ENCODE results near the gene DAGLA. TPM values are rescaled to one million over a fixed set of nuclear protein-coding genes. Genes with fewer than 3 reads are reported as not detected.

DAGLA gene
- total and polyA plus RNA-seq, 10 donors = 0.27 to 5.0 (median 3.3) TPM

- Histone ChIP-seq H3K27ac (no peak overlapping the region), H3K4me1 (no peaks in the 10 kb centered on the region), H3K36me3 (no peaks in the 10 kb centered on the region), H3K4me3 (no peak overlapping the region), H3K9me3 (no peaks in the 10 kb centered on the region), H3K27me3 (replicated peaks in 1 of 7) (peaks cover 0 to 43% (median 0%) of the 10 kb centered on the region in 7 donors)
- TF ChIP-seq, protein P1, sequence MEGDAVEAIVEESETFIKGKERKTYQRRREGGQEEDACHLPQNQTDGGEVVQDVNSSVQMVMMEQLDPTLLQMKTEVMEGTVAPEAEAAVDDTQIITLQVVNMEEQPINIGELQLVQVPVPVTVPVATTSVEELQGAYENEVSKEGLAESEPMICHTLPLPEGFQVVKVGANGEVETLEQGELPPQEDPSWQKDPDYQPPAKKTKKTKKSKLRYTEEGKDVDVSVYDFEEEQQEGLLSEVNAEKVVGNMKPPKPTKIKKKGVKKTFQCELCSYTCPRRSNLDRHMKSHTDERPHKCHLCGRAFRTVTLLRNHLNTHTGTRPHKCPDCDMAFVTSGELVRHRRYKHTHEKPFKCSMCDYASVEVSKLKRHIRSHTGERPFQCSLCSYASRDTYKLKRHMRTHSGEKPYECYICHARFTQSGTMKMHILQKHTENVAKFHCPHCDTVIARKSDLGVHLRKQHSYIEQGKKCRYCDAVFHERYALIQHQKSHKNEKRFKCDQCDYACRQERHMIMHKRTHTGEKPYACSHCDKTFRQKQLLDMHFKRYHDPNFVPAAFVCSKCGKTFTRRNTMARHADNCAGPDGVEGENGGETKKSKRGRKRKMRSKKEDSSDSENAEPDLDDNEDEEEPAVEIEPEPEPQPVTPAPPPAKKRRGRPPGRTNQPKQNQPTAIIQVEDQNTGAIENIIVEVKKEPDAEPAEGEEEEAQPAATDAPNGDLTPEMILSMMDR (IDR thresholded peaks at IDR 0.05 in 8 of 11, conservative IDR thresholded peaks at IDR 0.05 in 3 of 11) = no peak
- TF ChIP-seq POLR2AphosphoS5 (IDR thresholded peaks at IDR 0.05) (no peak), POLR2A (IDR thresholded peaks at IDR 0.05) (no peak)
- WGBS, 5 donors = 38 to 45% (median 44%) methylated on average over 15 of the region's 15 CpGs
- intact Hi-C loops (cut with DNase I; ENCODE audit: low total_unique reads) = no loop called here
- DNase-seq = no peak
Measured at GRCh38 chr11:61762798-61763197, 82.6 kb downstream of the DAGLA start.

DNA sequence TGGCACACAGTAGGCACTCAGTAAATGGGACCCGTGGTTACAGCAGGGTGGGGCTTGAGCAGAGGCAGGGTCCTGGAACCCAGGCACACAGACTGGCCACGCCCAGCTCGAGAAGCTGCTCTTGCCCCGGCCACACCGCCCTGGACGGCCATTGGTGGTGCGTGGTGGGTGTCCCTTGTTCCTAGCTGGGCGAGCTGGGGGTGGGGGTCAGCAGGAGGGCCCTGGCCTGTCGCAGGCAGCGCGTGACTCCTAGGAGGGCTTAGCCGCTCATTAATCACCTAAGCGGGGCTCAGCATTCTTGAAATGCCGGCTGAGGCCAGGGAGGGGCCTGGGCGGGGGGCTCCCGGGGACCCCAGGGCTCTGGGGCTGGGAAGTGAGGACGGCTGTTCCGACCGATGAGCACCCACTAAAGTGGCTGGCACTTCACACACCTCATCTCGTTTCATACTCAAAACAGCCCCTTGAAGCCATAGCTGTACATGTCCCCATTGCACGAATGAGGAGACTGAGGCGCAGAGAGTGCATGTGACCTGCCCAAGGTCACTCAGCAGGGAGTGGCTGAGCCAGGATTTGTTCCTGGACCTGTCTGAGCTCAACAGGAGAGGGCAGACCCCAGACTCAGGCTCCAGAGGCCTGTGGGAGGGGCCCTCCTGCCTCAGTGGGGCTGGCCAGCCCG, 83.9 kb downstream of the DAGLA start:
- peaks cover 0 to 43% (median 0%) of the 10 kb centered on the region in 7 donors for H3K27me3 ChIP-seq (replicated peaks in 1 of 7)
- TF ChIP-seq, protein P1 (IDR thresholded peaks at IDR 0.05 in 8 of 11, conservative IDR thresholded peaks at IDR 0.05 in 3 of 11) = no peak
- TF ChIP-seq POLR2A (IDR thresholded peaks at IDR 0.05) = no peak
- no peak for TF ChIP-seq POLR2AphosphoS5 (IDR thresholded peaks at IDR 0.05)
- no peak overlapping the region for H3K4me3 ChIP-seq
- no peaks in the 10 kb centered on the region for H3K4me1 ChIP-seq
- intact Hi-C loops (cut with DNase I; ENCODE audit: low total_unique reads) = no loop called here
- H3K36me3 ChIP-seq = no peaks in the 10 kb centered on the region
- 71 to 88% (median 81%) methylated on average over 14 to 23 of the region's 23 CpGs for WGBS, 5 donors
- H3K27ac ChIP-seq = no peak overlapping the region
- no peak for DNase-seq
- H3K9me3 ChIP-seq = no peaks in the 10 kb centered on the region

DNA sequence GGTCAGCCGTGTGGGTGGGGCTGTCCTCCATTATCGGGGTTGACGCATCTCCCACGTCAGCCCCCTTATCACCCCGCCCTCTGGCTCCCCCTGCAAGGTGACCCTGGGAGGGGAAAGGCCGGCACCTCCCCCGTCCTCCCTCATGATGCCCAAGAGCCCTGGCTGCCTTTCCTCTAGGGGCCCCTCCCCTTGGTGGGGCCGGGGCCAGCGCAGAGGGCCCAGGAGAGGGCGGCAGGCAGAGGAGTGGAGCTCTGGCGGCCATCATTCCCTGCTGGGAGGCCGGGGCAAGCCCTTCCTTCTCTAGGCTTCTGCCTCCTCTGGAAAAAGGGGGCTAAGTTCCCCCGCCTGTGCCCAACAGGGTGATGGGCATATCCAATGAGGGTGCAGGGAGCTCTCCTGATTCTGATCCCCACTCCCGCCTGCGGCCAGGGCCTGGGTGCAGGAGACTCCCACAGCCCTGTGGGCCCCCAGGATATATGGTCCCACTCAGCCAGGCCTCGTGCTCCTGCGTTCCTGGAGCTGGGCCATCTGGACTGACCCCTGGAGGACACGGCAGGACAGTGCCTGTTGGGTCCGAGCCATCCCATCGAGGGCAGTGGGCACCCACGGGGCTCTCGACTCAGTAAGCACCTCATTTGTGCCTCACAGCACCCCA, 84.5 kb downstream of the DAGLA start:
- Histone ChIP-seq H3K4me3 (no peak overlapping the region), H3K27me3 (replicated peaks in 1 of 7) (peaks cover 0 to 43% (median 0%) of the 10 kb centered on the region in 7 donors), H3K9me3 (no peaks in the 10 kb centered on the region), H3K4me1 (no peaks in the 10 kb centered on the region), H3K27ac (no peak overlapping the region), H3K36me3 (no peaks in the 10 kb centered on the region)
- TF ChIP-seq, protein P1 (IDR thresholded peaks at IDR 0.05 in 8 of 11, conservative IDR thresholded peaks at IDR 0.05 in 3 of 11) = no peak
- TF ChIP-seq POLR2AphosphoS5 (IDR thresholded peaks at IDR 0.05) (no peak), POLR2A (IDR thresholded peaks at IDR 0.05) (no peak)
- WGBS, 5 donors = 45 to 77% (median 69%) methylated on average over 7 to 22 of the region's 22 CpGs
- DNase-seq = no peak
- intact Hi-C loops (cut with DNase I; ENCODE audit: low total_unique reads) = no loop called here

- H3K4me3 ChIP-seq = no peak overlapping the region
- H3K27me3 ChIP-seq (replicated peaks in 1 of 7) = peaks cover 0 to 38% (median 0%) of the 10 kb centered on the region in 7 donors
- 84 to 91% (median 88%) methylated on average over 9 to 26 of the region's 26 CpGs for WGBS, 5 donors
- no peak for DNase-seq
- no peaks in the 10 kb centered on the region for H3K9me3 ChIP-seq
- intact Hi-C loops (cut with DNase I; ENCODE audit: low total_unique reads) = no loop called here
- no peak for TF ChIP-seq POLR2A (IDR thresholded peaks at IDR 0.05)
- no peak for TF ChIP-seq POLR2AphosphoS5 (IDR thresholded peaks at IDR 0.05)
- no peaks in the 10 kb centered on the region for H3K4me1 ChIP-seq
- H3K27ac ChIP-seq = no peak overlapping the region
- no peaks in the 10 kb centered on the region for H3K36me3 ChIP-seq
Measured at GRCh38 chr11:61765550-61766253, 85.5 kb downstream of the DAGLA start.
